Thymus (tissue), 11 donors: ENCODE results near the gene ZNF141. TPM values are rescaled to one million over a fixed set of nuclear protein-coding genes. Genes with fewer than 3 reads are reported as not detected.
A peak's percentile ranks its signal among the peaks of the same experiment; 100 is the strongest.
"Not testable (repeated sequence)": the region's sequence is repeated elsewhere in the genome, so short reads cannot be mapped to it uniquely, and the experiment has no call there.

Experiments used
- DNase-seq, 9 donors: peaks; one replicate each; pipeline ENCODE4 v3.0.0-alpha.2; 2013; ENCODE audit warnings: low spot score in 9 of 9, low read depth in 6 of 9, missing footprints in 1 of 9
- H3K27ac ChIP-seq, 2 donors: one replicate each; pipeline ENCODE4 v1.5.1; 2013; ENCODE audit warnings: control low read depth in 1 of 2, low read depth in 1 of 2, low read length in 1 of 2, mild to moderate bottlenecking in 1 of 2, moderate library complexity in 1 of 2
- H3K27me3 ChIP-seq, 2 donors: one replicate each; pipeline ENCODE4 v1.5.1; 2013; ENCODE audit warnings: low read length in 1 of 2; ENCODE audit not compliant: control insufficient read depth in 2 of 2, insufficient read depth in 1 of 2
- H3K36me3 ChIP-seq, 2 donors: one replicate each; pipeline ENCODE4 v1.5.1; 2013; ENCODE audit warnings: low read length in 1 of 2, mild to moderate bottlenecking in 1 of 2, moderate library complexity in 1 of 2; ENCODE audit not compliant: control insufficient read depth in 2 of 2, insufficient read depth in 2 of 2
- H3K4me1 ChIP-seq, 2 donors: one replicate each; pipeline ENCODE4 v1.5.1; 2013; ENCODE audit warnings: low read length in 2 of 2; ENCODE audit not compliant: control insufficient read depth in 2 of 2, insufficient read depth in 2 of 2
- H3K4me3 ChIP-seq, 2 donors: one replicate each; pipeline ENCODE4 v1.5.1; 2013; ENCODE audit warnings: low read length in 2 of 2, control low read depth in 1 of 2, mild to moderate bottlenecking in 1 of 2
- H3K9me3 ChIP-seq, 2 donors: one replicate each; pipeline ENCODE4 v1.5.1; 2013; ENCODE audit warnings: low read length in 1 of 2, mild to moderate bottlenecking in 1 of 2; ENCODE audit not compliant: control insufficient read depth in 2 of 2, insufficient read depth in 1 of 2
- WGBS: extraction: QIAGEN DNeasy Blood & Tissue Kit; methylation state at CpG from one replicate; pipeline ENCODE4 v1.1.7; 2013; 5-methylcytosine and 5-hydroxymethylcytosine counted together
- polyA plus RNA-seq: library from polyadenylated mRNA; stranded (reverse); fragments of 200-250 nt; gene quantifications from one replicate; pipeline ENCODE4 v1.2.3, GENCODE V29; 2013
- total RNA-seq: library from RNA; stranded (reverse); fragments of 120-200 nt; gene quantifications from one replicate; pipeline ENCODE4 v1.2.4, GENCODE V29; 2013
- donor health status: healthy.

The ZNF141 gene
- total and polyA plus RNA-seq, 2 donors: 10.1 to 33.0 TPM

- no peaks in the 10 kb centered on the region for H3K4me1 ChIP-seq
- H3K27me3 ChIP-seq: no peaks in the 10 kb centered on the region
- no peak overlapping the region for H3K4me3 ChIP-seq
- no peak for DNase-seq
- peaks cover 10 to 18% of the 10 kb centered on the region in 2 donors for H3K36me3 ChIP-seq
- H3K9me3 ChIP-seq: peaks cover 16 to 32% of the 10 kb centered on the region in 2 donors
- no peak overlapping the region for H3K27ac ChIP-seq
- WGBS: 99% methylated on average over 7 of the region's 7 CpGs
Observed at GRCh38 chr4:373062-373839, 35.6 kb downstream of the ZNF141 start.

- no peaks in the 10 kb centered on the region for H3K4me1 ChIP-seq
- no peak overlapping the region for H3K4me3 ChIP-seq
- H3K27me3 ChIP-seq: no peaks in the 10 kb centered on the region
- 98% methylated on average over 6 of the region's 6 CpGs for WGBS
- peaks cover 9 to 18% of the 10 kb centered on the region in 2 donors for H3K36me3 ChIP-seq
- DNase-seq: no peak
- H3K9me3 ChIP-seq: peaks cover 18 to 40% of the 10 kb centered on the region in 2 donors
- no peak overlapping the region for H3K27ac ChIP-seq
Observed at GRCh38 chr4:374298-375160, 36.9 kb downstream of the ZNF141 start.

DNA sequence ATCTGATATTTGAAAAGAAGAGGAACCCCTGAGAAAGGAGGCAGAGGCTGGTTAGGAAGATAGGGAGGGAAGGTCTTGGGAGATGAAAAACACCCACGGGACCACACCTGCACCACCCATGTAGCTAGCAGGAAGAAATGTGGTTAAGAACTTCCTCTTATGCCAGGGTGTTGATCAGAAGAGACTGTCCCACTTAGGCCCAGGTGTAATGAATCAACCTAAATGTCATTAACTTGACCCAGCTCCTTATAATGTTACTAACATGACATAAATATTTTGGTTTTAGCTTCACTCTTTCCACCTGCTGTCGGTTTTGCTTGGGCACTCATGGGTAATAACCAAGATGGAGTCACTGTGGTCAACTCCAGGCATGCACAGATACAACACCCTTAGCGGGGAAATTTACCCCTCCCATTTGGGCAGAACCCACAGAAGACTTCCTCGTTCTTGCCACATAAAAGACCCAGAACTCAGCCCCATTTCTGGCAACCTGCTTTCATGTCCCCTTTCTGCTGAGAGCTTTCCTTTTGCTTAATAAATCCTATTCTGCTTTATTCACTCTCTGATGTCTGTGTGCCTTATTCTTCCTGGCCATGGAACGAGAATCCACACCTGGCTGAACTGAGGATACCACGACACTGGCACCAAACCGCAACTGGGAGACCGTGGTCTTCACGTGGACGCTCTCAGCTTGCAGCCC is 46.8 kb downstream of the ZNF141 start:
- H3K4me3 ChIP-seq: no peak overlapping the region
- H3K4me1 ChIP-seq: peaks cover 0 to 4% of the 10 kb centered on the region in 2 donors
- no peaks in the 10 kb centered on the region for H3K36me3 ChIP-seq
- DNase-seq: peak in 1 of 9 donors; percentile 27
- peaks cover 21 to 60% of the 10 kb centered on the region in 2 donors for H3K9me3 ChIP-seq
- peaks cover 0 to 14% of the 10 kb centered on the region in 2 donors for H3K27me3 ChIP-seq
- WGBS: 14% methylated on average over 10 of the region's 10 CpGs
- H3K27ac ChIP-seq: no peak overlapping the region

DNA sequence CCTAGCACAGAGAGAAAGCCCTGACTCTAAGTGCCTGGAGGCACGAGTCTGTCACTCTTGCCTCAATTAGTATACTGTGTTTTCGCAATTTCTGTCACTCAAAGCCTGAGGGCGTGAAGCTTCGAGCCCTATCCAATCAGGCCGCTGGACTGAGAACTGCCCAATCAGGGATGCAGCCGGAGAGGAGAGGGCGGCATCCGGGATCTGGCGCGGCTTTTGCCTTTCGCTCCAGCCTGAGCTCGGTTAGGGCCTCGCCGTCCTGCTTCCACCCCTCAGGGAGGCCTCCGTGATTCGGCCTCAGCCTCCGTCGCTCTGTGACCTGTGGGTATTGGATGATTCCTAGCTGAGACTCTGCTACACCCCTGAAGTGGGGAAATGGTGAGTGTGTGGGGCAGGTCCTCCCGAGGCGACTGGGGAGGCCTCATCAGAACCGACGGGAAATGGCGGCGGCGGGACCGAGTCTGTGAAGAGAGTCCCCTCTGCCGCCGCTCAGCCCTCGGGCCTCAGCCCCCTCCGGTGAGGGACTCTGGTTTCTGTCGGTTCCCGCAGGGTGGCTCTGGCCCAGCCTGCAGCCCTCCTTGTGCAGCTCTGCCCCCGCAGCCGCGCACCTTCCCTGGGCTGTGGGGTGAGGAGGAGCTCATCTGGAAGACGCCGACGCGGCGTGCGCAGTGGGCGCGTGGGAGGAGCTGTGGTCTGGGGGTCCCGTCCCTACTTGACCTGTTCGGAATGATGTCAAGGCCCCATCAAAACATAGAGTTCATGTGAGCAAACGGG is 48.5 kb downstream of the ZNF141 start:
- H3K4me3 ChIP-seq: no peak overlapping the region
- 20% methylated on average over 46 of the region's 46 CpGs for WGBS
- H3K4me1 ChIP-seq: peaks cover 0 to 4% of the 10 kb centered on the region in 2 donors
- peaks cover 0 to 14% of the 10 kb centered on the region in 2 donors for H3K27me3 ChIP-seq
- no peak overlapping the region for H3K27ac ChIP-seq
- no peak for DNase-seq
- H3K9me3 ChIP-seq: peaks cover 21 to 56% of the 10 kb centered on the region in 2 donors
- no peaks in the 10 kb centered on the region for H3K36me3 ChIP-seq

DNA sequence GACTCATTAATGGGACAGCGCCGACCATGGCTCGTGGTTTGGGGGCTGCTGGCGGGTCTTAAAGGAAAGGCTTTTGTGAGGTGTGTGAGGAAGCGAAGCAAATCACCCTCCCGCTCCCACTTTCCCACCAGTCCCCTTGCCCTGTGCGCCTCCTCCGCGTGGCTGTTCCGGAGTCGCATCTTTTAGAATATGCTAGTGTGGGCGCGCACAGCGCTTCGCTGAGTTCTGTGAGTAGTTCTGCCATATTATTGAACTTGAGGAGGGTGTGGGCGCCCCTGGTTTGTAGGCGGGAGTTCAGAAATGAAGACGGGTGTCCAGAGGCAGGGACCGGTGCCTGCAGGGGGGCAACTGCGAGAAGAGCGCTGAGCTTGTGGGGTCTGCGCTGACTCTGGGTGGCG is 49.1 kb downstream of the ZNF141 start:
- no peak for DNase-seq
- WGBS: 35% methylated on average over 23 of the region's 23 CpGs
- peaks cover 21 to 50% of the 10 kb centered on the region in 2 donors for H3K9me3 ChIP-seq

GRCh38 chr4:404006-404405 is 66.4 kb downstream of the ZNF141 start:
- Histone ChIP-seq H3K27ac (no peak overlapping the region), H3K36me3 (no peaks in the 10 kb centered on the region), H3K4me3 (no peak overlapping the region), H3K27me3 (no peaks in the 10 kb centered on the region), H3K4me1 (no peaks in the 10 kb centered on the region), H3K9me3 (peaks cover 6 to 20% of the 10 kb centered on the region in 2 donors)
- WGBS: 98% methylated on average over 20 of the region's 20 CpGs
- DNase-seq: no peak

More for the DNA sequence above, 49.1 kb downstream of the ZNF141 start:
- Histone ChIP-seq H3K4me3 (no peak overlapping the region), H3K36me3 (no peaks in the 10 kb centered on the region), H3K4me1 (peaks cover 0 to 4% of the 10 kb centered on the region in 2 donors), H3K27ac (no peak overlapping the region), H3K27me3 (peaks cover 0 to 14% of the 10 kb centered on the region in 2 donors)

GRCh38 chr4:408321-408720 is 70.7 kb downstream of the ZNF141 start:
- H3K27me3 ChIP-seq, H3K4me1 ChIP-seq, H3K4me3 ChIP-seq, H3K27ac ChIP-seq, DNase-seq, H3K36me3 ChIP-seq: not testable (repeated sequence)
- WGBS: 95% methylated on average over 6 of the region's 6 CpGs
- H3K9me3 ChIP-seq: peaks cover 4 to 35% of the 10 kb centered on the region in 2 donors

- no peak for DNase-seq
- Histone ChIP-seq H3K9me3 (peaks cover 6 to 47% of the 10 kb centered on the region in 2 donors), H3K4me1 (no peaks in the 10 kb centered on the region), H3K27me3 (no peaks in the 10 kb centered on the region), H3K27ac (no peak overlapping the region), H3K4me3 (no peak overlapping the region), H3K36me3 (no peaks in the 10 kb centered on the region)
- 91% methylated on average over 2 of the region's 2 CpGs for WGBS
Observed at GRCh38 chr4:422587-422986, 85.0 kb downstream of the ZNF141 start.
